PFSK-1 (cell line): Measurements from ENCODE around the gene GRB2.

Source experiments
- FOXP2 ChIP-seq: optimal IDR thresholded peaks from 2 replicates; pipeline ENCODE3; 2011; ENCODE audit warnings: borderline replicate concordance, control low read depth, inconsistent platforms; ENCODE audit not compliant: insufficient read depth; ENCODE audit errors: extremely low read length, extremely low read depth
- POLR2AphosphoS5 ChIP-seq: IDR thresholded peaks from 2 replicates; pipeline ENCODE4 v1.6.1; 2012; ENCODE audit warnings: low read depth, mild to moderate bottlenecking, control low read depth, low read length, moderate library complexity
- REST ChIP-seq, 2 experiments: IDR thresholded peaks; 2 replicates each; pipeline versions ENCODE4 v1.6.1 to v1.8.0; 2011 to 2012; ENCODE audit warnings: low read depth in 2 of 2, low read length in 2 of 2, control low read depth in 1 of 2, inconsistent platforms in 1 of 2, mild to moderate bottlenecking in 1 of 2, moderate library complexity in 1 of 2; ENCODE audit not compliant: insufficient read depth in 1 of 2
- SIN3A ChIP-seq: IDR thresholded peaks from 2 replicates; pipeline ENCODE4 v1.6.1; 2012; ENCODE audit warnings: mild to moderate bottlenecking, low read length, moderate library complexity, borderline replicate concordance; ENCODE audit not compliant: insufficient read depth
- TAF1 ChIP-seq: IDR thresholded peaks from 2 replicates; pipeline ENCODE4 v1.6.1; 2012; ENCODE audit warnings: low read length, control low read depth, borderline replicate concordance; ENCODE audit not compliant: insufficient read depth

Gene GRB2

DNA sequence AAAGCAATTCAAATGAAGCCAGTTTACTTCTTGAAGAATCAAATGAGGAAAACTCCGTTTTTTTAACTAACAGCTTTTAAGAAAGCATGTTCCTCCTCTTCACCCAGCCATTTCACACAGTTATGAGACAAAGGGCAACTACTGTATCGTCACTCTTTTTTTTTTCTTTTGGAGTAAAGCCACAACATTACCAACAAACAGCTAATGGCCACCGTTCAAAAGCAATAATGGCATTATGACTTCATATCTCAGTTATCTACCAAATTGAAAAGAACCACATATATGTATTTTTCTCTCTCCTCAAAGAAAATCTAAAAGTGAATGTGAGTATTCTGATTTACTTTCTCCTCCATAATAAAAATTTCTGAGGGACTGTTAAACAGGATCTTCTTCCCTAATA, 14.5 kb downstream of the GRB2 start:
- TF ChIP-seq TAF1 = no peak
- no peak for TF ChIP-seq SIN3A

DNA sequence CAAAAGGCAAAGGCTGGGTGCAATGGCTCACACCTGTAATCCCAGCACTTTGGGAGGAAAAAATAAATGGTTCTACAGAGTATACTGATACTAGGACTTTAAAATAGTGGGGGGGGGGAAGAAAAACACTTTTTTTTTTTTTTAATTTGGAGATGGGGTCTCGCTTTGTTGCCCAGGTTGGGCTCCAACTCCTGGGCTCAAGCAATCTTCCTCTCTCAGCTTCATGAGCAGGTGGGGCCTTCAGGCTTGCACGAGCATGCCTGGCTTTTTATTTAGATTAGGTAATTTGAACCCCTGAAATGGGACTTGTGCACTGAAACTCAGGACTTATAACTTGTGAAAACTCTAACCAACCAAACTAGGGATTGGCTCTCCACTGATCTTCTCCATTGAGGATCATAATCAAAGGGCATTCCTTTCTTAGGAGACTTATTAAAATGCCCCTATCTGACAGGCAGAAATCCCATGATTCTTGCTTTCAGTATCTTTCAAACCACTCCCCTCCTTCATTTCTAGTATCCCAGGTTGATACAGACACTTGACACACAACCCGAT, 16.9 kb downstream of the GRB2 start:
- TF ChIP-seq TAF1 = no peak
- no peak for TF ChIP-seq SIN3A
- TF ChIP-seq REST (IDR thresholded peaks at IDR 0.05; ENCODE audit: insufficient read depth in 1 of 2, low read depth in 2 of 2, low read length in 2 of 2) = no peak
- TF ChIP-seq POLR2AphosphoS5 = no peak
- no peak for TF ChIP-seq FOXP2

DNA sequence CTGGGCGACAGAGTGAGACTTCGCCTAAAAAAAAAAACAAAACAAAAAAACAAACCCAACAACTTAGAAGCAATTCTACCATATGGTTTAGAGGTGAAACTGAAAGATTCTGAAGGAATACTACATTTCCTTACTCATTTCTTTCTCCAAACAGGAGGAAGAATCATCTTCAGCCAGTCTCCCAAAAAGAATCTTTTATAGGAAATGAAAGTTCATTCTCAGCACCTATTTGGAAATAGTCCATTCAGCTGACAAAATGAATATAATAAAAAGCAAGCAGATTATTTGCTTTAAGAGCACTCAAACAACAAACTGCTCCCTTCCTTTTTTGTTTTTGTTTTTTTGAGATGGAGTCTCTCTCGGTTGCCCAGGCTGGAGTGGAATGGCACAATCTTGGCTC, 17.7 kb downstream of the GRB2 start:
- TF ChIP-seq SIN3A (no peak), FOXP2 (no peak), POLR2AphosphoS5 (no peak), REST (IDR thresholded peaks at IDR 0.05; ENCODE audit: insufficient read depth in 1 of 2, low read depth in 2 of 2, low read length in 2 of 2) (no peak), TAF1 (no peak)

DNA sequence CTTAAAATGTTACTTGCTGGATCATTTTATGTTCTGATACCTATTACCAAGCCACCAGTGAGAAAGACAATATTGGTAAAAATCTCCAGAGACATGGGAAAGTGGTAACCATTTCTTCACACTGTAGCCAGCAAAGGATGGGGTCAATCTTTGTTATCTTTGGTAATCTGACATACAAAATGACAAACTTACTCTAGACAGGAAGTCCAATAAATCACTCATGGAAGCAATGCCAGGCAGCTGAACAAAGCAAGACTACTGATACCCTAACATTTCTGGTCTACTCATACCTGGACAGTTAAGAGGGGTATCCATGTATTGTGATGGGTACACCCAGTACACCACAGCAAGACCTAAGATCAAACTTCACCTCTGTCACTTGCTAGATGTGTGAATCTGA, 19.0 kb downstream of the GRB2 start:
- TF ChIP-seq REST (IDR thresholded peaks at IDR 0.05; ENCODE audit: insufficient read depth in 1 of 2, low read depth in 2 of 2, low read length in 2 of 2) = no peak
- TF ChIP-seq TAF1 = no peak
- TF ChIP-seq SIN3A = no peak
- no peak for TF ChIP-seq FOXP2
- TF ChIP-seq POLR2AphosphoS5 = no peak

GRCh38 chr17:75384751-75385150, 20.7 kb downstream of the GRB2 start:
- no peak for TF ChIP-seq FOXP2
- TF ChIP-seq SIN3A = no peak
- TF ChIP-seq REST (IDR thresholded peaks at IDR 0.05; ENCODE audit: insufficient read depth in 1 of 2, low read depth in 2 of 2, low read length in 2 of 2) = no peak
- no peak for TF ChIP-seq TAF1
- TF ChIP-seq POLR2AphosphoS5 = no peak
